ENCODE data around the gene OSBPL9.
"Not testable (repeated sequence)": the region's sequence is repeated elsewhere in the genome, so short reads cannot be mapped to it uniquely, and the experiment has no call there.

Gene OSBPL9

GRCh38 chr1:51616903-51617708 is at the start of gene OSBPL9:
TSS of gene OSBPL9 (plus strand) at chr1:51617092. CDS start at chr1:51617111, 19 bp downstream.
- DNase-seq = peak; percentile 98

- DNase-seq = no peak
Observed at GRCh38 chr1:51567653-51568052, 49.2 kb upstream of the OSBPL9 start.

- DNase-seq = no peak
Observed at GRCh38 chr1:51568231-51568935, 48.5 kb upstream of the OSBPL9 start.

- no peak for DNase-seq
Observed at GRCh38 chr1:51569284-51570062, 47.4 kb upstream of the OSBPL9 start.

GRCh38 chr1:51570063-51570710 is 46.7 kb upstream of the OSBPL9 start:
- no peak for DNase-seq

GRCh38 chr1:51572365-51572764 is 44.5 kb upstream of the OSBPL9 start:
- DNase-seq = no peak

- DNase-seq = no peak
Observed at GRCh38 chr1:51574796-51575195, 42.1 kb upstream of the OSBPL9 start.

- no peak for DNase-seq
Observed at GRCh38 chr1:51575406-51576084, 41.3 kb upstream of the OSBPL9 start.

- no peak for DNase-seq
Observed at GRCh38 chr1:51576085-51576444, 40.8 kb upstream of the OSBPL9 start.

GRCh38 chr1:51576923-51577322 is 40.0 kb upstream of the OSBPL9 start:
- no peak for DNase-seq

- no peak for DNase-seq
Observed at GRCh38 chr1:51578383-51579109, 38.3 kb upstream of the OSBPL9 start.

GRCh38 chr1:51581238-51581637 is 35.7 kb upstream of the OSBPL9 start:
- no peak for DNase-seq

GRCh38 chr1:51583532-51583931 is 33.4 kb upstream of the OSBPL9 start:
- DNase-seq = no peak

- no peak for DNase-seq
Observed at GRCh38 chr1:51584021-51584420, 32.9 kb upstream of the OSBPL9 start.

- DNase-seq = no peak
Observed at GRCh38 chr1:51592711-51593110, 24.2 kb upstream of the OSBPL9 start.

GRCh38 chr1:51594716-51595115 is 22.2 kb upstream of the OSBPL9 start:
- no peak for DNase-seq

GRCh38 chr1:51600529-51600928 is 16.4 kb upstream of the OSBPL9 start:
- no peak for DNase-seq

GRCh38 chr1:51600965-51601364 is 15.9 kb upstream of the OSBPL9 start:
- DNase-seq = no peak

GRCh38 chr1:51605961-51606723 is 10.8 kb upstream of the OSBPL9 start:
- no peak for DNase-seq

GRCh38 chr1:51607681-51608095 is 9.2 kb upstream of the OSBPL9 start:
- no peak for DNase-seq

GRCh38 chr1:51610104-51610503 is 6.8 kb upstream of the OSBPL9 start:
- not testable (repeated sequence) for DNase-seq

Measured in NCI-H2227 treated with DMSO at 0.1 percent for 48 hours (cell line).